Cerebellar nuclear complex (tissue), 1 donor: ENCODE measurements around the gene EMX2.
"Not testable (repeated sequence)": the region's sequence is repeated elsewhere in the genome, so short reads cannot be mapped to it uniquely, and the experiment has no call there.

ENCODE experiments used
- DNase-seq, 2 experiments: peaks; one replicate each; lab custom pipeline; 2025; lab: John Stamatoyannopoulos, UW

Gene EMX2

DNA sequence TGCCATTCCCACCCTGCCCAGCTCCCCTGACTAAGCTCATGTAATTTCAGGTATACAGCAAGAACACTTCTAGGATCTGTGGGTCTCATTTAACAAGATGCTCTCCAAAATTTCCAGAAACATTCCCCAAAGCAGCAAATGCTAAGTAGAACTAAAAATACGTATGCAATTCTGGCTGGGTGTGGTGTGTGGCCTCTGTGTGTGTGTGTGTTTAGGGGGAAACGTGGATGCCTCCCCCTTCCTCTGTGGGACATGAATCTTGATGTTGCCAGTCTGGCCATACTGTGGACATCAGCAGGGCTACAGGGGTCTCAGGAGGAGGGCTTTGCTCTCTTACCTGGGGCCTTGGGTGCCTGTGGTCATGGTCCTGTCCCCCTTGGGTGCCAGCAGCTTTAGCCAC is 18.4 kb downstream of the EMX2 start:
- no peak for DNase-seq

DNA sequence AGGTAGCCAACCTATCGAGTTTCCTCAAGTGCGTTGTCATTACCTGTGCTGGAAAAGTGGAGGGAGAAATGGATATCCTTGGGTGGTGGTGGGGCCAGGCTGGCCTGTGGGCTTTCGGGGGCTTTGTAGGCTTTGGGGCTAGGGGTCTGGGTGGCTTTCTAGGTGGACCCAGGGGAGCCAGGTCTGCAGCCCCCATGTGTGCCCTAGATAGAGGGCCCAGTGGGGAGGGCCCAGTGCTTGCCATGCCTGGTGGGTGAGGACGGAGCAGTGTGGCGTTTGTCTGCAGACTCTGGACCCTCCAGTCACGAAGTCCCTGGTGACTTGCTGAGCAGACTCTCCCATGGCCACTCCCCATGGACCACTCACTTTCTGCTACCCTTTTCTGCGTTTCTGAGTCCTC is 19.7 kb downstream of the EMX2 start:
- DNase-seq = no peak

DNA sequence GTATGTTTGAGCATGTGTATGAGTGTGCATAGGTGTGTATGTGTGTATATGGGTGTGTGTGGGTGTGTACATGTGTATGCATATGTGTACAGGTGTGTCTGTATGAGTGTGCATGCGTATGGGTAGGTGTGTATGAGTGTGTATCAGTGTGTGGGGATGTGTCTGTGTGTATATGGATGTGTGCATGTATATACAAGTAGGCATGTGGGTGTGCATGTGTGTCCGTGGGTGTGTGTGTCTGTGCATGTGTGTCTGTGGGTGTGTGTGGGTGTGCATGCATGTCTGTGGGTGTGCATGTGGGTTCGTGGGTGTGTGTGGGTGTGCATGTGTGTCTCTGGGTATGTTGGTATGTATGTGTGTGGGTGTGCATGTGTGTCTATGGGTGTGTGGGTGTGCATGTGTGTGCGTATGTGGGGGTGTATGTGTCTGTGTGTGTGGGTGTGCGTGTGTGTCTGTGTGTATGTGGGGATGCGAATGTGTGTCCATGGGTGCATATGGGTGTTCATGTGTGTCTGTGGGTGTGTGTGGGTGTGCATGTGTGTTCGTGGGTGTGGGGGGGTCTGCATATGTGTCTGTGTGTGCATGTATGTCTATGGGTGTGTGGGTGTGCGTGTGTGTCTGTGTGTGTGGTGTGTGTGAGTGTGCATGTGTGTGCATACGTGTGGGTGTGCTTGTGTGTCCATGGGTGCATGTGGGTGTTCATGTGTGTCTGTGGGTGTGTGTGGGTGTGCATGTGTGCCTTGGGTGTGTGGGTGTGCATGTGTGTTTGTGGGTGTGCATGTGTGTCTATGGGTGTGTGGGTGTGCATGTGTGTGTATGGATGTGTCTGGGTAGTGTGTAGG is 20.6 kb downstream of the EMX2 start:
- no peak for DNase-seq

DNA sequence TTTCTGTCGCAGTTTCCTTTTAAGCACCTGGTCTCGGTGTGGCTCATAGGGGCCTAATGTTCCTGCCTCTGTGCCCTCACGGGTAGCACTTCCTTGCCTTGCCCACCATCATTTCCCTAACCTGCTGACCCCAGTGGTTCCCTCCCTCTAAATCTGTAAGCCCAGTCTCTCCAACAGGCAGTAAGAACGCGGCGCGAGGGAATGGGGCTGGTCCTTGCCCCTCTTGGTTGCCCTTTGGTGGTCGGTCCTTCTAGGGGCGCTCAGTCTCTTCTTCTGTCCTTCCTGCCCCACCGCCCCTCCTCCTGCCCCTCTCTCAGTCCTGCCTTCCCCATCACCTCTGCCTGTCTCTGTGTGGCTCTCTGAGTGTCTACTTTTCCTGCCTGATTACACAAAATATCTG is 21.2 kb downstream of the EMX2 start:
- DNase-seq = no peak

DNA sequence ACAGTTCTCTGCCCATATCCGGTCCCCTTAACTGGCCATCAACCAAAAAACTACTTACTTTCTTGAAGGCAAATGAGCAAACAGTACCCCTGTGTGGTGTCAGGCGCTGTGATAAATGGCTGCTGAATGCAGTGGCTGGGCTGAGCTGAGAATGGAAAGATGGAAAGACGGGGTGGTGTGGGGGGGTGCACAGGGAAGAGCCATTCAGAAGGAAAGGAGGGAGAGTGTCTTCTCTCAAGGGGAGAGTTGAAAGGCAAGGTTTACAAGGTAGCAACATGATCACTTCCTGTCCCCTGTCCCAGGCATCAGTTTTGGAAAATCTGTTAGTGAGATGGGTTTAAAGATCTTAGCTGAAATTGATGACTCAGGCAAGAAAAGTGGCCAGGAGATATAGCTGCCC is 22.5 kb downstream of the EMX2 start:
- DNase-seq = no peak

DNA sequence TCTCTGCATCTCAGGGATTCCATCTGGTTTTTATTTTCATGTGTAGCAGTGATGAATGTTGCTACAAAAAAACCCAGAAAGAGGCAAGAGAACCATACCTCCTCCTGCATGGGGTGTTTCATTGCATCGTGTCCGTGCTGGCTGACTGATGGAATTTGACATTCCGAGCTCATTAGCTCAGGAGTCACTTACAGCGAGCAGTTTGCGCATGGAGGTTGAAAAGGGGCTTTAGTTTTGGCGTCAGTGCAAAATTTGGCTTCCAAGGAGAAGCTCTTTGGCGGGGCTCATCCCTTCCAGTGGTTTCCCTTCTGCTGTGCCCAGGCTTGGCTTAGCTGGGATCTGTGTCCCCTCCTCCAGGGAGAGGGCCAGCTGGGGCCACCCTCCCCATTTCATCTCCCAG is 25.8 kb downstream of the EMX2 start:
- DNase-seq = no peak

DNA sequence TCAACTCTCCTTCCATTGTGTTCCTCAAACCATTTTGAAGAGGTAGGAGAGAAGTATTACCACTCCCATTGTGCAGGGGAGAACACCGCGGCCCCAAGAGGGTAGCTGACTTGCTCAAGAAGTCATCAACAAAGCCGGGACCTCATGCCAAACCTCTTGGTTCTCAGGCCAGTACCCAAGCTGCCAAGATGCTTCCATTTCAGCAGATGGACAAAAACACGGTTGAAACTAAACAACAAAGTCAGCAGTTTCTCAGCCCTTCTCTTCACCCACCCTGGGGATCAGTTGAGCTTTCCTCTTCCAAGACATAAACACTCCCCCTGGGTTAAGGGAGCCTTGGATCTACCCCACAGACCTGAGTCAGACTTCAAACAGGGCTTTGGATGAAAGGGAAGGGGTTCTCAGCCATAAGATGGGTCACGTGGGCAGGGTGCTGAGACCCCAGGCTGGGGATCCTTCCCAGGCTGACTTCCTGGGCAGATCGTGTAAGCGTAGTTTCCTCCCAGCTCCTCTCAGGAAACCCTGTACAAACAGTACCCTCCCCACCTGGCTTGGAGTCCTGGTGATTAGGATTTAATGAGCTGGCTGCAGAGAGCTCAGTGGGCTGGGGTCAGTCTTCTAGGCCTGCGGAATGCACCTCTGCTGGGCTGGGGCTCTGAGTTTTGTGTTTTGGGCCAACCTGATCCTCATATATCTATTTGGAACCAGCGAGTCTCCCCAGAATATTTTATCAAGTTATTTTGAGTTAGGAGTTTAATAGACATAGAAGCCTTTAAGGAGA is 27.3 kb downstream of the EMX2 start:
- no peak for DNase-seq

DNA sequence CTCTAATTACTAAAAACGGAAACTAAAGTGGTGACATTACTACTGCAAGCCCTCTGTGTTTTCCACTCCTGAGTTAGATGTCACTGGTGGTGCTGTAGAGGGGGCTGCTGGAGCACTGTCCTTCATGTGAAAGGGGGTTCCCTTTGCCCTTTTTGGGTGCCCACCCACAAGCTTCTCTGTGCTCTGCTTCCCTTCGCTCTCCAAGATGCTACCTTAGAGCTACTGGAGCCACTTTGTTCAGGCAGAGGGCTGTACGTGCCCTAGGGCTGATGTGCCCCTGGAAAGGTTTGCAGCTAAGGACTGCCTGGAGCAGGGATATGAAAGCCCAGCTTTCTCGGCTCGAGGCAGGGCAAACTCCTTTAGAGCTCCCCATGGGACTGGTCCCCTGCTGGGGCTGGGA is 28.3 kb downstream of the EMX2 start:
- DNase-seq = no peak

DNA sequence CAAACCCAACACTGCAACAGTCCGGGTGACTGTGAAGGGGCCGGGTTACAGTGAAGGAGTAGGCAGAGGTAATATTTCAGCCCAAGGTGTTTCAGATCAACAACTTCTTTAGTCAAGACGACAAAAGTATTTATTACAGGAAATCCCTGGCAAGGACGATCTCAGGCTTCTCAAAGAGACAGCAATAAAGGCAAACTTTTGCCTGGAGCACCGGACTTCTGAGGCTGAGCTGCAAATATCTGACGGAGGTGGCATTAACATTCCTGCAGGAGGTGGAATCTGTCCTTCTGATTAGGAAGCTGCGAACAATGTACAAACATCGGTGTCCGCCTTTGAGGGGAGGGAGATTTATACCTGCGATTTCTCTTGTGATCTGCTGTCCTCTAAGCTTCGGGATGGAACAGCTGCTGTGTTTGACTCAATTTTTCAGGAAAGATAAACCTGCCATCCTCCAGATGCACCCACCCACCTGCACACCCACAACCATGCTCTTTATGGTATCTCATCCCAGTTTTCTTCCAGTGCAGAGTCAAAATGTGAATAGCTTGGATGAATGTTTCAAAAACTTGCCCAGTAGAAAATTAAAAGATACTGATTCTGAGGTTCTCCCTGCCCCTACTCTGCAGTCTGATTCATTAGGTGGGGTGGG is 32.1 kb downstream of the EMX2 start:
- no peak for DNase-seq

DNA sequence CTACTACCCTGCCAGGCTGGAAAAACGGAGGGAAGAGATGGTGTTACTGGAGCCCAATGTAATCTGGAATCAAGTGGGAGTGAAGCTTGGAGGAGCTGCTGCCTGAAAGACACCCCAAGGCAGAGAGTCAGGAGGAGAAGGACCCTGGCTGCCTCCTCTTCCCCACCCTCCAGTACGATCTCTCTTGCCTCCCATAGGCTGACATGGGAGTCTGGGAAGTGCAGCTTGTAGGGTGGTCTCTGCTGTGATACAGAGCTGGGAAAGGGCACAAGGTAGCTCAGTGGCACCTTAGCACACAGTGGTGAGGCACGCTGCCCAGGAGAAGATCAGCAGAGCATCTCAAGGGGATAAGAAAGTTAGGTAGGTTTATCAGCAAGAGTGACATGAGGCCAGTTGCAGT is 35.9 kb downstream of the EMX2 start:
- no peak for DNase-seq

DNA sequence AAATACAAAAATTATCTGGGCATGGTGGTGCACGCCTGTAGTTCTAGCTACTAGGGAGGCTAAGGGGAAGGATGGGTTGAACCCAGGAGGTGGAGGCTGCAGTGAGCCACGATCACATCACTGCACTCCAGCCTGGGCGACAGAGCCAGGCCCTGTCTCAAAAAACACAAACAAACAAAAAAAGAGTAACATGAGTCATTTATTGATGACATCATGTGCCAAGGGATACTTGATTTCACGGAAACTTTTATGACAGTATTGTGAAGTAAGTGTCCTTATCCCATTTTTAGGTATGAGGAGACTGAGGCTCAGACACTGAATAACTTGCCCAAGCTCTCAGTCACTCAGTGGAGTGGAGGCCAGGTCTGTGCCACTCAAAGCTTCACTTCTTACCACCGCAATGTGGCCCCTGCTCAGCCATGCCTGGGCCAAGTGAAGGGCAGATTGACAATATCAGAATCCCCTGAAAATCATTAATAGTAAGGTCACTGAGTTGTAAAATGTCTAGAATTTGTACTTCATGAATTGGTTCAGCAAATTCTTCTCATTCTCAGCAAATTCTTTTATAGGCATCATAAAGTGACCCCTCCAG is 36.5 kb downstream of the EMX2 start:
- DNase-seq = no peak

DNA sequence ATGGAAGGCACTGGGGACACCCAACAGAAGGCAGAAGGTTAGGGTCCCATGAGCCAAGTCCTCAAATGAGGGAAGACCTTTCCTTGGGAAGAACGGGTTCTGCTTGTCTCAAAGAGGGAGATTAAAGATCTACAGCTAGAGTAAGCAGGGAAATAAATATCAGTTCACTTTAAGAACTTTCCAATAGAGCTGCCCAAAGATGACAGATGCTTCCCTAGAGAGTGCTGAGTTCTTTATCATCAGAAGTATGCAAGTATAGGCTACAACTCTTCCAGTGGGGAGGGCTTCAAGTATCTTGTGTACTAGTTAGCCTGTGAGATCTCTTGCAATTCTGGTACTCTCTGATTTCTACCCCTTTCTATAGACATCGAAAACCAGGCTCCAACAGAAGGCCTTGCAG is 39.4 kb downstream of the EMX2 start:
- no peak for DNase-seq

DNA sequence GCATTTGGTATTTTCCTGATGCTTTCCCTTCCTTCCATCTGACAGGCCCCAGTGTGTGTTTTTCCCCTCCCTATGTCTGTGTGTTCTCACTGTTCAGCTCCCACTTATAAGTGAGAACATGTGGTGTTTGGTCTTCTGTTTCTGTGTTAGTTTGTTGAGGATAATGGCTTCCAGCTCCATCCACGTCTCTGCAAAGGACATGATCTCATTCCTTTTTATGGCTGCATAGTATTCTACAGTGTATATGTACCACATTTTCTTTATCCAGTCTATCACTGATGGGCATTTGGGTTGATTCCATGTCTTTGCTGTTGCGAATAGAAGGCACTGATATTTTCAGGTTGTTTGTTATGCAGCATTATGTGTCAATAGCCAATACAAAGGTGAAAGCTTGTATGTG is 42.3 kb downstream of the EMX2 start:
- not testable (repeated sequence) for DNase-seq

DNA sequence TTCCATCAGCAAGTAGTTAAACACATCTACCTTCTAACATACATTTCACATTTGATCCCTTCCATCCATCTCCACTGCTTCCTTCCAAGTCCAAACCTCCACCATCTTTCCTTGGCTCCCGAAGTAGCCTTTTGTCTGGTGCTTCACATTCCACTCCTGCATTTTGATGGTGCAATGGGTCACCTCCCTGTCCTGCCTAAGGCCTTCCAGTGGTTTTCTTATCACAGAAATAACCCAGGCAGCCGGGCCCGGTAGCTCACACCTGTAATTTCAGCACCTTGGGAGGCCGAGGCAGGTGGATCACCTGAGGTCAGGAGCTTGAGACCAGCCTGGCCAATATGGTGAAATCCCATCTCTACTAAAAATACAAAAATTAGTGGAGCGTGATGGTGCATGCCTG is 44.5 kb downstream of the EMX2 start:
- DNase-seq = no peak

DNA sequence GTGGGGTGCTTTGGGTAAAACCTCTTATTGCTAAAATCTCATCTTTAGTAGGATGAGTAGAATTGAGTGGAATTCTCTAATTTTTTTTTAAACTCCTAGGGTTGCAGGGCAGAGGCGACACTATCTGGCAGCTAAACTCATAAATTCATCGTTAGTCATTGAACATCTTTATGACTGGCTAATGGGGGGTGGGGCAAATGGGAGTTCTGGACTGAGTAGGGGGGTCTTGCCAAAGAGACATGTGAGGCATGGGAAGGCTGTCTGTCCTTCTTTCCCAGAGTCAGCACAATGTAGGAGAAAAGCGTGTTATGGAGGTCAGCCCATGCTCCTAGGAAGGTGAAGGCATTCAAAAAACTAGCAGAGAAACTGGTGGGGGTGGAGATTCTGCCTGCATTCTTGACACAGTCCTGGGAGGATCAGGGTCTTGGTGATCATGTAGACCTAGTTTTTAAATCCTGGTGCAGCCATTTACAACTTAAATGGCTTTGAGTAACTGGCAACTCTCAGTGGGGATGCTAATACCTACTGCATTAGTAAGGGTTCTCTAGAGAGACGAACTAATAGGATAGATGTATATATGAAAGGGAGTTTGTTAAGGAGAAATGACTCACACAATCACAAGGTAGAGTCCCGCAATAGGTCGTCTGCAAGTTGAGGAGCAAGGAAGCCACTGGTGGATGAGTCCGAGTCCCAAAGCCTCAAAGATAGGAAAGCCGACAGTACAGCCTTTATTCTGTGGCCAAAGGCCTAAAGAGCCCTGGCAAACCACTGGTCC is 47.7 kb downstream of the EMX2 start:
- no peak for DNase-seq

DNA sequence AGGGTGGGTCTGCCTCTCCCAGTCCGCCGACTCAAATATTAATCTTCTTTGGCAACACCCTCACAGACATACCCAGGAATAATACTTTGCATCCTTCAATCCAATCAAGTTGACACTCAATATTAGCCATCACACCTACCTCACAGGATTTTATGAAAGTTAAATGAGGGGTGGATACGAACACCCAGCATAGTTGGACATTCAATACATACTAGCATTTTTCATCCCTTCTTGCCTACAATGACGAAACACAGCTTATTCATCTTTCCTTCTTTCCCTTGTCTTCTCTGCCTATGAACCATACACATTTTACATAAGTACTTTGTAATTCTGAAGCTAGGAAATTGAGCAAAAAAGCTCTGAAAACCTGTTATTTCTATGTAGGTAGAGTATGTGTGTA is 48.5 kb downstream of the EMX2 start:
- DNase-seq = no peak

DNA sequence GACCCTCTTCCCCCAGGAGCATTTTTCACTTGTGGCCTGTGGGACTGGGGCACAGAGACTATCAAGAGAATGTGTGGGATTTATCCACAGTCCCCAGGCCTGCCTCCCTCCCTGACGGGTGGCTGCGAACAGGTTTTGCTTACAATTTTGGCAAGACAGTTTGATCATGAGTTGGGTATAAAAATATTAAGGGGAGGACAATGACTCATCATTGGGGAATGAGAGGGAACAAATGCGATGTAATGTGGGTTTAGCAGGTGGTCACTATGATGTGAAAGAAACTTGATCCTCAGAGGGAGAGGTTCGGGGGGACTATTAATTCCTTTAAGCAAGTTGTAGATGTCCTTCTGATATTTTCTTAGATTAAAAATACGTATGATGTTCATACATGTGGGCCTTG is 52.2 kb downstream of the EMX2 start:
- no peak for DNase-seq

DNA sequence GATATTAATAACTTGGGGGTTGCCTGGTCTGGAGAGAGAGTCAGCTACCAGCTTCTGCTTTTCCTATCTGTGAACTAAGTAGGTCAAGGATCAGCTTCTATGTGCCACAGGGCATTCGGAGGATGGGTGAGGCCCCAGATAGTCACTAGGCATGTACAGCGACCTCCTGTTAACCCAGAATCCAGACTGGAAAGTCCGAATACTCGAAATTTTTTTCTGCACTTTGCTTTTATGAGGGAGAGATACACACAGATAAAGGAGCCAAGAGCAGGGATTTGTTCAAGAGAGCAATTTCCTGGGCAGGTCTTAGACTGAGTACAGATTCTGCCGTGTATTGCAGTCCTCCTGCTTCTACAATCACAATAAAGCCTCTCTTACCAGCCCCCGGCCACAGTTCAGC is 54.2 kb downstream of the EMX2 start:
- DNase-seq = no peak

DNA sequence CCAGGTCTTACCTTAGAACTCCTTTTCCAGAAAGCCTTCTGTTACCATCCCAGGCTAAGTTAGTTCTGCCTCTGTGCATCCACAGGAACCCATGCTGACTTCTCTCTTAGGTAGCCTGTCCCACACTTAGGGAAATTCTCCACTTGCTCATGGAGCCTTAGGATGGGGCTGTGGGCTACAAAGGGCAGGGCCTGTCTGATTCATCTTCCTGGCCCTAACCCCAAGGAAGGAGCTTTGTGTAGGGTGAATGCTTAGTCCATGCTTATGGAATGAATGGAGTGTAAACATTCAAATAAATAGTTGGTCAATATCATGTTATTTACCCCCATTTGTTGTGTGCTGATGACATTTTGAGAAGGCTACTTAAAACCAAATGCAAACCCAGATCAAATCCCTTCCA is 54.7 kb downstream of the EMX2 start:
- DNase-seq = no peak
